Measurements from ENCODE around the gene ZBTB20.

Gene ZBTB20

DNA sequence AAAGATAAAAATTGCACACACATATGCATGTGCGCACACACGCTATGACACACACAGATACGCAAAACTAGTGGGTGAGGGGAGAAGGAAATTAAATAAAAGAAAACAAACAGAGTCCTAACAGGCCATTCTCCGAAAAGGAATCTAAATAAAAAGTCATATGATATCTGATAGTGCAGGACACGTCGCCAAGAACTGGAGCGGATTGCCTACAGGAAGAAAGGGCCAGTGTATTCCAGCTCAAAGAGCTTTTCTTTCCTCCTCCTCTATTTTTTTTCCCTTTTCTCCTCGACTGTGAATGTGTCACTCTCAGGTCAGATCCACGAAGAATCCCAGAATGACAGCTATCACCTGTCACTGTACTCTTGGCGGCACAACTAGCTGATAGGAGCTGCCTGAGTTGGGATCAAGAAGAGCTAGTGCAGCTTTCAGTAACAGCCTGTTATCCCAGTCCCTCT is 695.5 kb downstream of the ZBTB20 start:
- FAIRE-seq = no peak
- no peak for DNase-seq (ENCODE audit: low spot score)

DNA sequence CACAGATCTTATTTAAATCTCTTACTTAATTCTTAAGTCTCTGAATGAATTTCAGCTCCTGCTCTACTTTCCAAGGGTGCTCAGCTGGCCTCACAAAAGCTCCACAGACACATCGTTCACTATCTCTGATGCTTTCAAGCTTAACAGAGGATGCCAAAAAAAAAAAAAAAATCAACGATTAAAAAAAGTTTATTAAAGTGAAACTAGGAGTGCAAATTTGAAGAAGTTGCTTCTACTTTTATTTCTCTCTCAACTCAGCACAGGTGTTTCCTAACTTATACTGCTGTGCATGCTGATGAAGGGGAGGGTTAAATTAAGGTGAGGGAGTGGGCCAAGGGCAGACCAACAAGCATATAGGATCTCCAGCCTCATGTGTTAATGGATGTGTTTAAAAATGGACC is 696.0 kb downstream of the ZBTB20 start:
- no peak for FAIRE-seq
- DNase-seq (ENCODE audit: low spot score) = no peak

DNA sequence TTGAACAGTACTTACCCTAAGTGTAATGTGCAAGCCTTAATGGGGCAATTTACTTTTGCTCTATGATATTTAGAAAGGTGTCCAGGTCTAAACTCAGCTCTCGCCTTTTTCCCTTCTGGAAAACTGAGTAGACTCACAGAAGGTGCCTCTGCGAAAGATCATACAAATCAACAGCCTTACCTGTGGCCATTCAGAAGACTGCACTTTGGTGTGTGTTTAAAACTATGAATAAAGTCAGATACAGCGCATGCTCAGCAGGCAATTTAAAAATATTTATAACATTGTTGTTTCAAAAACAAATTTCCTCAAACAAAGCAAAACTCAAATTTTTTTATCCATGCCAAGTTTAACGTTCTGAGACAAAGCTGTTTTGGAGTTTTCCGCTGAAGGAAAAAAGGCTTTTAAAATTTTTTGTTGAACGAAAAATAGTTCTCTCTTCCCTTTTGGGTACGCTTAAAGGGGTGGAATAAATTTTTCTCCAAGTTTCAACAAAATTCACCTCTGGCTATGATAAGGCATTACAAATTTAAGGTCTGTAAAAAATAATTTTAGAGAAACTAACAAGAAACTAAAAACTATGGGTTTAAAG is 697.0 kb downstream of the ZBTB20 start:
- DNase-seq (ENCODE audit: low spot score) = no peak
- no peak for FAIRE-seq

DNA sequence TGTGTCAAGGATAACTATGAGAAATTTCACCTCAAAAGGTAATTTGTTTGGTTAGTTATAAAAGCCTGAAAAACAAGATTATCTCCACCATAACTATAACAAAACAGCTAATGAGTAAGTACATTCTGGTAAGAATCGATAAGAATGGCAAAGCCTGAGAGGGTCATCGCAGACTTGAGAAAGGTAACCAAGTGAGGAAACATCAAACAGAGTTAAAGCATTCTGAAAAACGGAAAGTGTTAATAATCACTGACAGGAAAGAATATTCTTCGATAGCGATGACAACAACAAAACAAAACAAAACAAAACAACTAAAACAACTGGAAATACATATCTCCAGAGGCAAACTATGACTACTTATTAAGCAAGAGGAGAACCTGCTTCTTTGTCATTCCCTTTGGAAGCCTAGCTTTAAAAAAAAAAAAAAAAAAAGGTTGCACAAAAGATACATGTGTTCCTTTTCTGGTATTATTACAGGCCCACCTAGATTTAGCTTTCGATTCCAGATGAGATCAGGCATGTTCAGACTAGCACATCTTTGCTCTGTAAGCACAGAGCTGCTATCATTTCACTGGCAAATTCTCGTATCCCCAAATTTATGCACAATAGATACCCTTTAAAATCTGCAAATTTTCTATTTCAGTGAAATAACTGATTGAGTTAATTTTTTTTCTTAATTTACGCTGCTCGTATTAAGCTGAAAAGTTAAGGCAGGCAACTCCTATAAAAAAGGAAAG is 697.6 kb downstream of the ZBTB20 start:
- FAIRE-seq (no peak), DNase-seq (ENCODE audit: low spot score) (no peak)

DNA sequence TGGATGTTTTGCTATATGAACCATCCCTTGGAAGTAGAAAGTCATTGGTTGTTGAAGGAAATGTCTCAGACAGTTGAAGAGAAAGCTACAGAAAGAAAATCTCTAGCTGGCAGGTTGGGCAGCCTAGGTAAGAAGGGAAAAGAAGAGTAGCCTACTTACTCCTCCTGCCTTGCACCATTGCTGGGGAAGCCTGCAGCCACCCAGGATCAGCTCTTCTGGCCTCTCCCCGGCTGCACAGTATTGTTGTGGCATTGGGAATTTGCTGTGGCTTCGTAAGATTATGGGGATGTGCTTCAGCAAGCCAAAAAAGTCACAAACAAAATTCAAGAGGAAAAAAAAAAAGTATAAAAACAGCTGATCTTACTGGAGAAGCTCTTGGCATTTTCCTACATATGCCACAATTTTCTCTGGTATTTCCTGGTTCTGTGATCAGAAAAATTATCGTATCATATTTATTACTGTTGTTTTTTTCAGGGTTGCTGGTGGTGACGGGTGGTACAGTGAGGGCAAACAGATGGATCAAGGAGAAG is 699.1 kb downstream of the ZBTB20 start:
- FAIRE-seq (no peak), DNase-seq (ENCODE audit: low spot score) (no peak)

DNA sequence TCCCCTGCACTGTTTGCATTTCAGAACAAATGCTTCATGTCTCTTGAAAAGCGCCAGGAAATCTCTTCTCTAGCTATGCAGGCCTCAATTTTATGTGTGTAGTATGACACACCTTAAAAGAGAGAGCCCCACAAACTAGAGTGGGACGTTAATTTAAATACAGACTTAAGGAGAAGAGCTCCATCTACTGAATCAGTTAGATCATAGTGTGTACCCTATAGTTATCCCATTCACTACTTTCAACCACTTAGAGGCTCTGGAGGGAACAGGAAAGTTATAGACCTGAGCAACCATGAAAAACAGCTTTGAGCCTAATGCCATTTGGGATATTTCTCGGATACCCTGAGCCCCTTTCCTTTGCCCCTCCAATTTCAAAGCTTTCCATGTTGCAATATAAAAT is 699.5 kb downstream of the ZBTB20 start:
- DNase-seq (ENCODE audit: low spot score) (no peak), FAIRE-seq (no peak)

DNA sequence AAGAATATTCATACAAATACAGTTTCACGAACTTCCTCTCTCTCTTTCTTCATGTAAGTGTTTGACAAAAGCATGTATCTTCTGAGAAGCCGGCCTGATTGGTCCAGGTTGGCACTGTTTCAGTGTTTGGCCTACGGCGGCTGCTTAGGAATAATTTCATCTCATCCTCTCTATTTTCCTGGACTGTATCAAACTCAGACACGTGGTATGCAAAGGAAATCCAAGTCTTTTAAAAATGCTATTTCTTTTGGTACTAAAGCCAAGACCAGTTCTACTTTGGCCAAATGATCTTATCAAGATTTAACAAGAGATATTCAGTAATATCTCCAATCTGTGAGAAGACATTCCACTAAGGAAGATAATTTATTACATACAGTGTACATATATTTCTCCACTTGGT is 700.5 kb downstream of the ZBTB20 start:
- FAIRE-seq (no peak), DNase-seq (ENCODE audit: low spot score) (no peak)

DNA sequence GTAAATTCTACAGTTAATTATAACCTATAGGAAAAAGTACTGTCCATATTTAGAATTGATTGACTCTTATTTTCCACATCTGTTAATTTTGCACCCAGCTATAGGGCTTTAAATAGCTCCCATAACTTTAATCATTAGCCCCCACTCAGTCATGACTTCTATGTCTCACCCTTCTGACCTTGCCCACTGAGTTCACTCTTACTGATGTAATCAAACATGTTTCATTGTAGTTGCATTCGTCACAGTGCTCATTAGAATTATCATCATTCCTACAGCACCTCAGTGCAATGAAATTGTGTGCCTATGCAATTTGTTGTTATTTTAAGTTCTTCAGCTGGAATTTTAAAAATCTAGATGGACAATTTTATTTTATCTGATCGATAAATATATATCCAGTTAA is 701.9 kb downstream of the ZBTB20 start:
- FAIRE-seq (no peak), DNase-seq (ENCODE audit: low spot score) (no peak)

DNA sequence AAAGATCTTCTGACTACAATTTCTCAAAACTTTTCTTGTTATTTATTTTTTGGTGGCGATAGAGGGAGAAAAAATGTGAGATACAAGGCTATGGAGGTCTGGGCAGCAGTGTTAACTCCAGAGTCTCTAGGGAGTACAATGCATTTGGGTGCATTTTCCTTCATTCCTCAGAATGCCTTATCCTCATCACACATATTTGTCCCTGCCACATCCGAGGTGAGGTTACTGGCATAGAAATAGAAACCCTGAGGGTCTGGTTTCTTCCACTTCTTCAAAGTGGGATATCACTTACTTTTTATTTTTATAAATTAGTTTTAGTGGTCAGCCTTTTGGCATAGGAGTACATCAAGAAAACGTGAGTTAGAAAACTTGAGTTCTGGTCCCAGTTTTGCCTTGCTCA is 702.9 kb downstream of the ZBTB20 start:
- FAIRE-seq (no peak), DNase-seq (ENCODE audit: low spot score) (no peak)

DNA sequence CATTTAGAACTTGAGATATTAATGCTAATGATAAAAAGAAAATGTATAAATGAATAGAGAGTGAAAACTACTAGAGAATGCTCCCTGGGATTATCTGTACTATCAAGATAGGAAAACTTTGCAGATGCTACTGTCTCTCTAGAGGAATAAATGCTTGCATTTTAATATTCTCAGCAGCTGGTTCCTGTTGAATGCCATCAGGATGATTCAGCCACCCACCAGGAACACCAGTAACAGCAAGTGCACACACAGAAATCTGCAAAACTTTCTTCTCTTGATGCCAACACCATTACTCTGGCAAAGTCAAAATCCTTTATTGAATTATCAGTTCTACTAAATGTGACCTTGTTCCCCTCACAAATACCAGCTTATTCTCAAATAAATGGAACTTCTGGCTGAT is 704.8 kb downstream of the ZBTB20 start:
- peak; percentile 32 for FAIRE-seq
- peak; percentile 11 for DNase-seq (ENCODE audit: low spot score)

DNA sequence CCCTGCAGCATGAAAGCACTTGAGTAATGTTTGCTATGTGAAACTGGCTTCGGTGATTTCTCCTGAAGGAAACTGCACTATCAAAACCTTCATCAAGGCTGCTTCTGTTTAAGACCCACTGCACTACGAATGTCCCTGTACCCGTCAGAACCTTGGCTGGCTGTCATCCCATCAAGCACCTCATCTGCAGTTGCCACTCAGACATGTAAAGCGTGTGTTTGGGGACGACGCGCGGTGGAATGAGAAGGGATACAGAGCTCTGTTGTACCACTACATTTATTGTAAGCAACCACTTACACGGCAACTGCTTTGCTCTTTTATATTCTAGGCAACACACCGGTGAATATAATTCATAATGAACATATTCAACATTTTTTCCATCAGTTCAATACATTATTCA is 705.7 kb downstream of the ZBTB20 start:
- DNase-seq (ENCODE audit: low spot score) = no peak

DNA sequence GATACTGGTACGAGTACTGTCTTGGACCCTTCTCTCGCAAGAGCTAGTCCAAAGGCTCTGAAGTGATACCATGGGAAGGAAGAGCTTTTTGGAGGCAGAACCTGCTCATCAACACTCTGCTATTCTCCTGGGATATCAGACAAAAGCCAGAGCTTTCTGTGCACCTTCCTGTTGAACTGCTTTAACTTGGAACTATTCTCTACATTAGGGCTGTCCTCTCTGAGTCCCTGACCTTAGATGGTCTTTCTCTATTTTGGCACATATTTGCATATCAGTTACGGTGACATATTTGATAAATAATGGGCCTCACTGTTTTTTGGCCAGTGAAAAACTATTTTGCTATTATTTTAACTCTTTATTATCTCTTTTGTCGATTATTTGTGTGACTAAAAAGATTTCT is 706.4 kb downstream of the ZBTB20 start:
- FAIRE-seq = no peak
- no peak for DNase-seq (ENCODE audit: low spot score)

More for the DNA sequence above, 705.7 kb downstream of the ZBTB20 start:
- no peak for FAIRE-seq

DNA sequence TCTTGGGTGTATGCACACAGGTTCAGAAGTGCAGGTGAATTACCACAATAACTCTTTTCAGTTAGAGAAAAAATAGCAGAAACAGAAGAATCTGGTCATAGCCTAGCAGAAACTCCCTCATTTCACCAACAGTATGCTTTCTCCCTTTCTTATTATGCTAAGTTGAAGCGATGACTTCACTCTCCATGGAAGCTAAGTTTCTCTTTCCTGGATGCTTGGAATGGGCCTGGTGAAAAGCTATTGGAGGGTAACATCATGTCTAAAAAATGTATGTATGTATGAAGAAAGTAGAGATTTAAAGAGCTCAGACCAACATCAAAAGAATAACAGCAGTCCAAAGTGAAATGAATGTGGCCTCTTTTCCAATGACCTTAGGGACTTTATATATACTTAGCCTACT is 707.8 kb downstream of the ZBTB20 start:
- no peak for DNase-seq (ENCODE audit: low spot score)
- no peak for FAIRE-seq

DNA sequence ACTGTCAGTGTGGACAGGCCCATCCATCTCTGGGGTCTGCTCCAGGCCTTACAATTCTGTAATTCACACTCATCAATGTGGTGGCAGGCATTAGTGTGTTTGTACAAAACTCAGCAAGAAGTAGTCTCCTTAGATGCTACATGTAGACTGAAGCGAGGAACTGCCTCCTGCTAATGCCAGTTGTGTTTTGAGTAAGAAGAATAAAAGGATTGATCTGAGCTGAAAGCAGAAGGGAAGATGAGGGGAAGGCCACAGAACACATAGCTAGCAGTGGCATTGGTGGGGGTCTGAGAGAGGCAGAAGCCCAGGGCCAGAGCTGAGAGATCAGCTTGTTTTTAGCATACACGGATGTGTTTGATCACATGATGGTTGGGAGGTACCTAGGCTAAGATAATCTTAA is 709.2 kb downstream of the ZBTB20 start:
- FAIRE-seq (no peak), DNase-seq (ENCODE audit: low spot score) (no peak)

DNA sequence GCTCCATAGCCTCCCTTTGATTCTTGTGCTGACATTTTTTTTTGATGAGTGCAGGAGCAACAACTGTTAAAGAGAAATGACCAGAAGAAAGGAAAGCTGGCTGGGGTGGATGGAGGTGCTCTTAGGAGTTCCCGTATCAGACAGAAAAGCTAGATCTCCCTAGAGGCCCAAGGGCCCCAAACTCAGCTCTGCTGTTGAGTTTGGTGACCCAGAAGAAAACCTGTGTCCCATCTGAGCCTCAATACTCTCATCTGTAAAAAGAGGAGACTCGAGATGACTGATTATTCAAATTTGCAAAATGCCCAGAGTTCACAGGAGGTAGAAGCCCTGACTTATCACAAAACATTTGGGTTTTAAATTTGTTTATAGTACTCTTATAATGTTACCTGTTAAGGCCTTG is 710.9 kb downstream of the ZBTB20 start:
- no peak for FAIRE-seq

DNA sequence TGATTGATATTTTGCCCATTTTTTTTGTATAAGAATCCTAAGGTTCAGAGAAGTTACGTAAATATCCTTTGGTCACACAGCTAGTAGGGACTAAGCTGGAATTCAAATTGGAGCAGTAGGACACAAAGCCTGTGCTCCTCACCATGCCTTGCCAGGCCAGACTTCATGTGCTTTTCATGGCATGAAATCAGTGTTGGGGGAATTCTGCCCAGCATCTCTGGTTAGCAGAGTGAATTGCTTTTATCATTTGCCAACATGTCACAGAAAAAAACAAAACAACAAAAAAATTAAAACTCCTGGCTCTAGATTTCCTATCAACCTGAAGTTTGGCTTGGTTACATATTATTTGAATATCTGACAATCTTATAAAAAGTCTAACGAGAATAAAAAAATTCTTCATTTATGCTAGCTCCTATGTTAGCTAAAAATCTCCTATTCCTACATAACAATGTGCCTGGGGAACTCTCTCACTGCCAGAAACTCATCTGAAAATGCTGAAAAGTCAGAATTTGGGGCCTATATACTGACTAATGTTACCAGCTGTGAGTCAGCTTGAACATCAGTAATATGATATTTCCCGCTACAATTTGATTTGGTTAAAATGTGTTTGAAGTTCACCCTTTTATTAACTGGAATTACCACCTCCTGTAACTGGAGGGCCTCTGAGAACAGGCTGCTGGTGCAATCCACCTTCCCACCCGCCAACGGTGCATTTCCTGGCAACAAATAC is 711.5 kb downstream of the ZBTB20 start:
- no peak for DNase-seq (ENCODE audit: low spot score)
- no peak for FAIRE-seq

More for the DNA sequence above, 710.9 kb downstream of the ZBTB20 start:
- DNase-seq (ENCODE audit: low spot score) = no peak

DNA sequence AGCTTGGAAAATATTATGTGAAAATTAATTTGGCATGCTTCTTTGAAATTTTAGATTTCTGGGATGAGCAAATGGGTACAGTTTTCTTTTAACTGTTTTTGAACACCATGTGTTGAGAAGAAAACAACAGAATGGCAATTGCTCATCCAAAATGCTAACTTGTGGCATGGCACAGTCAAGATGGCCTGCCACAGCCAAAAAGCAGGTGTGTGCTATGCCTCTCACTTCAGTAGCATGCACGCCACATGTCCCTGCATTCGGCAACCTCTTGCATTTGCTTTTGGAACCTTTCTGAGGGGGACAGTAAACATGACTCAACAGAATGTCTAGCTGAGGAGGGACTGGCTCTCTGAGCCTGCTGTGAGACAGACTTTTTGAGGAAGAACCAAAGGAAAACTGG is 714.8 kb downstream of the ZBTB20 start:
- no peak for DNase-seq (ENCODE audit: low spot score)
- FAIRE-seq = no peak

DNA sequence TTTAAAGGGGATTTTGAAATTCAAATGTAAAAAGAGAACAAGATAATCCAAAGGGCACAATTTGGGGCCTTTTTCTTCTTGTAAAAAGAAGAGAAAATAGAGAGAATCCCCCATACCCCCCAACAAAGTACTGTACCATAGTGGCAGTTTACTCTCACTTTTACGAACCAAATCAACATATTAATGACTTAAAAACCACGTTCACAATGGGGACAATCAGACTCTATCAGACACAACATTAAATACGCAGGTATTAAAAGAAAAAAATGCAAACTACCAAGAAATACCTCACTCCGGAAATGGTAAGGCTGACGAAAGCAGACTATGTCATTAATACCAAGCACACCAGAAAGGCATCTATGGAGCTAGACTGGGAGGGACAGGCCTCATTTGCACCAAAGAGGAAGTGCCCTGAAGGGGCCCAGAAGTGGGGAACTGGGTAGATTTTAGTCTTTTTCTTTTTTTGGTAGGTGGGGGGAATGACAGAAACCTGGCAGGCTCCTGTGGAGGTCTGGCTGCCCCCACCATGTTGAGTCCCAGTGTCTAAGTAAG is 719.0 kb downstream of the ZBTB20 start:
- FAIRE-seq (no peak), DNase-seq (ENCODE audit: low spot score) (no peak)

DNA sequence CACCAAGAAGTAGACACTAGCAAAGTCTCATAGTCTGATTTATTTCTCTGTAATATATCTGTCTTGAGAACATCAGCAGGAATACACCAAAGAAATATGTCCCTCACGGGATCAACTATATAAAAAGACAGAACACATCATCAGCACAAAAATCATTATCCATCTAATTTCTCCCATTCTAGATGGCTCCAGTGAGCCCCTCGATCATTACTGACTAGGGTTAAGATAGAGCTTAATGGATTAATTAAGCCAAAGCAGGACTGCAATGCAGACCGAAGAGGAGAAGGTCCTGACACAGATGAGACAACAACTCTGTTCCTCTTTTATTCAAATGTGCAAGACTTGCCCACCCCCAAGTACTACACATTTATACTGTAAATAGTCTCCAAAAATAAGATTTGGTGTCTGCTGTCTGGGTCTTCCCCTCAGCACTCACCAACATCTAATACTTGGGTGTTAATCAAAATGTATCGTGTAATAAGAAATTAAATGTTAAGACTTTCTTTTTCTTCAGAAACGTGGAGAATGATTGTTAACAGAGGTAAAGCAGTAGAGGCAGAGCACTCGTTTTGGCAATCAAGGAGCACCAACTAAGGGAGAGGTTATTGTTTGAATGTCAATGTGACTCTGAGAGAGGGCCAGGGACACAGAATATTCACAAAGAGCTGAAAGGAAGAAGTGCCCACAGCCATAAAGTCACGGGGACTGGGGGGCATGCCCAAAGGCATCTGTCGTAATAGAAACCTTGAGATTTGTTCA is 719.6 kb downstream of the ZBTB20 start:
- DNase-seq (ENCODE audit: low spot score) (no peak), FAIRE-seq (no peak)

DNA sequence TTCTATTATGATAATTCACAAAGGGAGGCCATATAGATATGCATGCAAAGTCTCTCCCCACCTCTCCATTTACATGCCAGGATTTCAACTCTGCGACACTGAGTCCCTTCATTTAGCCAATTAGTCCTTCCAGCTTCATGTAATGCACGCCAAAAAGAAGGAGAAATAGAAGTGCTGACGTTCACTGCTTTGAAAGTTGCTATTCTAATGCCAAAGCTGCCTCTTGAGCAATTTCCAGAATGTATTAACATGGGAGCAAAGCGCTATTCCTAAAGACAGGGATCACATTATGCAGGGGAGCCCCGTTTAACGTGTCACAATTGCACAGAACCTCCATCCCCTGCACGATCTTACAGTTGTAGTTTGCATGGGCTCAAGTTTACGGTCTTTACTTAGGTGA is 722.8 kb downstream of the ZBTB20 start:
- FAIRE-seq = no peak

DNA sequence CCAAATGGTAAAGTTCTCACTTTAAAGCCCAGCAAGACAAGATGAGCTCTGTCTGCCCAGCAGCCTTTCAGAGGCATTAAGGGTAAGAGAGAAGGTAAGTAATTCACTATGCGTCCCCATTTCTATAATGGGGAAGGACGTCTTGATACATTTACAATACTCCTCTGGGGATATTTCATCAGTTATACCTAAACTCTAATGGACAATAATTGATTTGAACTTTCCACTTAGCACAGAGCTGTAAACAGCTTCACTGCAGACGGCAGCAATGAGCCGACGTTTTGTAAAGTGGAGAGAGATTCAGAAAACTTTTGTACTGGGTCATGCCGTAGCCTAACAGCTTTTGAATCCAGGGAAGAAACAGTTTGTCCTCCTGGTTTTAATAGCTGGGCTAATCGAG is 725.9 kb downstream of the ZBTB20 start:
- no peak for FAIRE-seq
- DNase-seq (ENCODE audit: low spot score) = no peak

More for the DNA sequence above, 722.8 kb downstream of the ZBTB20 start:
- DNase-seq (ENCODE audit: low spot score) = no peak
